Activated T-cell treated with anti-CD3 and anti-CD28 coated beads for 48 hours (primary cell): Measurements from ENCODE around the gene GDPD4.
"Not testable (repeated sequence)": the region's sequence is repeated elsewhere in the genome, so short reads cannot be mapped to it uniquely, and the experiment has no call there.

Experiments used
- DNase-seq: peaks from one replicate; pipeline ENCODE4 v3.0.0-alpha.2; 2020; ENCODE audit warnings: low read depth

GDPD4 gene

GRCh38 chr11:77301510-77301909 is at the start of gene GDPD4:
Gene GDPD4 (minus strand): TSS chr11:77301686. CDS start chr11:77285137, 16,549 bp downstream.
- DNase-seq = no peak

- DNase-seq = no peak
Measured at GRCh38 chr11:77347948-77348347, 46.5 kb upstream of the GDPD4 start.

GRCh38 chr11:77346906-77347603 is 45.6 kb upstream of the GDPD4 start:
- no peak for DNase-seq

- no peak for DNase-seq
Measured at GRCh38 chr11:77345621-77346020, 44.1 kb upstream of the GDPD4 start.

- no peak for DNase-seq
Measured at GRCh38 chr11:77340501-77340900, 39.0 kb upstream of the GDPD4 start.

- DNase-seq = no peak
Measured at GRCh38 chr11:77332259-77332658, 30.8 kb upstream of the GDPD4 start.

- no peak for DNase-seq
Measured at GRCh38 chr11:77325159-77325558, 23.7 kb upstream of the GDPD4 start.

- DNase-seq = no peak
Measured at GRCh38 chr11:77324508-77324907, 23.0 kb upstream of the GDPD4 start.

- DNase-seq = no peak
Measured at GRCh38 chr11:77322926-77323590, 21.6 kb upstream of the GDPD4 start.

- no peak for DNase-seq
Measured at GRCh38 chr11:77322506-77322905, 21.0 kb upstream of the GDPD4 start.

GRCh38 chr11:77320351-77320750 is 18.9 kb upstream of the GDPD4 start:
- DNase-seq = no peak

- DNase-seq = no peak
Measured at GRCh38 chr11:77318600-77318999, 17.1 kb upstream of the GDPD4 start.

- DNase-seq = no peak
Measured at GRCh38 chr11:77316733-77317342, 15.4 kb upstream of the GDPD4 start.

GRCh38 chr11:77312107-77312506 is 10.6 kb upstream of the GDPD4 start:
- no peak for DNase-seq

- DNase-seq = no peak
Measured at GRCh38 chr11:77311701-77312100, 10.2 kb upstream of the GDPD4 start.

- no peak for DNase-seq
Measured at GRCh38 chr11:77310721-77311120, 9.2 kb upstream of the GDPD4 start.

- no peak for DNase-seq
Measured at GRCh38 chr11:77309401-77310085, 8.1 kb upstream of the GDPD4 start.

GRCh38 chr11:77308838-77309237 is 7.4 kb upstream of the GDPD4 start:
- DNase-seq = no peak

GRCh38 chr11:77303328-77303727 is 1.8 kb upstream of the GDPD4 start:
- no peak for DNase-seq

GRCh38 chr11:77302752-77303151 is 1.3 kb upstream of the GDPD4 start:
- DNase-seq = no peak

- no peak for DNase-seq
Measured at GRCh38 chr11:77300695-77301094, 791 bp downstream of the GDPD4 start.

GRCh38 chr11:77300028-77300427 is 1.5 kb downstream of the GDPD4 start:
- DNase-seq = not testable (repeated sequence)

GRCh38 chr11:77299528-77299993 is 1.9 kb downstream of the GDPD4 start:
- no peak for DNase-seq
